GM18498 (cell line): ENCODE data around the gene INPP5F.

Experiments used
- ATAC-seq: cut with Tn5 transposase; IDR thresholded peaks from one replicate; pipeline ENCODE4 v1.9.1; 2021; ENCODE audit warnings: mild to moderate bottlenecking, moderate library complexity; ENCODE audit not compliant: unreplicated experiment

Gene INPP5F, protein sequence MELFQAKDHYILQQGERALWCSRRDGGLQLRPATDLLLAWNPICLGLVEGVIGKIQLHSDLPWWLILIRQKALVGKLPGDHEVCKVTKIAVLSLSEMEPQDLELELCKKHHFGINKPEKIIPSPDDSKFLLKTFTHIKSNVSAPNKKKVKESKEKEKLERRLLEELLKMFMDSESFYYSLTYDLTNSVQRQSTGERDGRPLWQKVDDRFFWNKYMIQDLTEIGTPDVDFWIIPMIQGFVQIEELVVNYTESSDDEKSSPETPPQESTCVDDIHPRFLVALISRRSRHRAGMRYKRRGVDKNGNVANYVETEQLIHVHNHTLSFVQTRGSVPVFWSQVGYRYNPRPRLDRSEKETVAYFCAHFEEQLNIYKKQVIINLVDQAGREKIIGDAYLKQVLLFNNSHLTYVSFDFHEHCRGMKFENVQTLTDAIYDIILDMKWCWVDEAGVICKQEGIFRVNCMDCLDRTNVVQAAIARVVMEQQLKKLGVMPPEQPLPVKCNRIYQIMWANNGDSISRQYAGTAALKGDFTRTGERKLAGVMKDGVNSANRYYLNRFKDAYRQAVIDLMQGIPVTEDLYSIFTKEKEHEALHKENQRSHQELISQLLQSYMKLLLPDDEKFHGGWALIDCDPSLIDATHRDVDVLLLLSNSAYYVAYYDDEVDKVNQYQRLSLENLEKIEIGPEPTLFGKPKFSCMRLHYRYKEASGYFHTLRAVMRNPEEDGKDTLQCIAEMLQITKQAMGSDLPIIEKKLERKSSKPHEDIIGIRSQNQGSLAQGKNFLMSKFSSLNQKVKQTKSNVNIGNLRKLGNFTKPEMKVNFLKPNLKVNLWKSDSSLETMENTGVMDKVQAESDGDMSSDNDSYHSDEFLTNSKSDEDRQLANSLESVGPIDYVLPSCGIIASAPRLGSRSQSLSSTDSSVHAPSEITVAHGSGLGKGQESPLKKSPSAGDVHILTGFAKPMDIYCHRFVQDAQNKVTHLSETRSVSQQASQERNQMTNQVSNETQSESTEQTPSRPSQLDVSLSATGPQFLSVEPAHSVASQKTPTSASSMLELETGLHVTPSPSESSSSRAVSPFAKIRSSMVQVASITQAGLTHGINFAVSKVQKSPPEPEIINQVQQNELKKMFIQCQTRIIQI

DNA sequence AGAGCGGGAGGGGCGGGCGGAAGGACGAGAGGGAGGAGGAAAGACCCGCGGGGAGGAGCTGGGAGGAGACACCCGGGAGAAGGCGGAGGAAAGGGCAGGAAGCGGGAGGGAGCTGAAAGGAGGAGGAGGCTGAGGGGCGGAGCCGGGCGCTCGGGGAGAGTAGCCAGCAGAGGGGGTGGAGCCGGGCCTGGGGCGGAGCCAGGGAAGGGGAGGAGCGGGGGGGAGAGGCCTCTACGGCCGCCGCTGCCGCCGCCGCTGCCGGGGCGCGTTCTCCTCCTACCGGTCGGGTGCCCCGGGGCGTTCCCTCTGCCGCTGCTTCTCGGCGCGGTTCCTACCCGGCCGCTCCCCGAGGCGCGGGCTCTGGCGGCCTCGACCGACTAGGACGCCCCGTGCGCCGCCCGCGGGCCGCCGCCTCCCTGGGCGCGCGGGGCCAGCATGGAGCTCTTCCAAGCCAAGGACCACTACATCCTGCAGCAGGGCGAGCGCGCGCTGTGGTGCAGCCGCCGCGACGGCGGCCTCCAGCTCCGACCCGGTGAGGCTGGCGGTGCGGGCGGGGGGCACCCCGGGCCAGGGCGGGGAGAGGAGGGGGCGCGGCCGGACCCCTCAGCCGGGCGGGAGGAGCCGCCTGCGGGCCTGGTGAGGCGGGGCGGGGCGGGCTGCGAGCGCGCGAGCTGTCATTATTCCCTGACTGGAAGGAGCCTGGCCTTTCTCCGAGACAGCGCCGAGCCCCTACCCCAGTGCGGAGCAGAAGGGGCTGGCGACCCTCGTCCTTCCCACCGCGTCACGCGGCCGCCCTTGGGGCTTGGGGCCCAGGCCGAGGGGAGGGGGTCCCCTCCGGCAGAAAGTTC lies at the start of gene INPP5F:
Gene INPP5F, plus strand, starts transcription at position 223 of the 848 bp plus-strand sequence. Its CDS starts 213 bp downstream, at position 436.
- peak; percentile 88 for ATAC-seq

DNA sequence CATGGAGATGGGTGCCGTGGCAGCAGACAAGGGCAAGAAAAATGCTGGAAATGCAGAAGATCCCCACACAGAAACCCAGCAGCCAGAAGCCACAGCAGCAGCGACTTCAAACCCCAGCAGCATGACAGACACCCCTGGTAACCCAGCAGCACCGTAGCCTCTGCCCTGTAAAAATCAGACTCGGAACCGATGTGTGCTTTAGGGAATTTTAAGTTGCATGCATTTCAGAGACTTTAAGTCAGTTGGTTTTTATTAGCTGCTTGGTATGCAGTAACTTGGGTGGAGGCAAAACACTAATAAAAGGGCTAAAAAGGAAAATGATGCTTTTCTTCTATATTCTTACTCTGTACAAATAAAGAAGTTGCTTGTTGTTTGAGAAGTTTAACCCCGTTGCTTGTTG lies 48.7 kb upstream of the INPP5F start:
- no peak for ATAC-seq

DNA sequence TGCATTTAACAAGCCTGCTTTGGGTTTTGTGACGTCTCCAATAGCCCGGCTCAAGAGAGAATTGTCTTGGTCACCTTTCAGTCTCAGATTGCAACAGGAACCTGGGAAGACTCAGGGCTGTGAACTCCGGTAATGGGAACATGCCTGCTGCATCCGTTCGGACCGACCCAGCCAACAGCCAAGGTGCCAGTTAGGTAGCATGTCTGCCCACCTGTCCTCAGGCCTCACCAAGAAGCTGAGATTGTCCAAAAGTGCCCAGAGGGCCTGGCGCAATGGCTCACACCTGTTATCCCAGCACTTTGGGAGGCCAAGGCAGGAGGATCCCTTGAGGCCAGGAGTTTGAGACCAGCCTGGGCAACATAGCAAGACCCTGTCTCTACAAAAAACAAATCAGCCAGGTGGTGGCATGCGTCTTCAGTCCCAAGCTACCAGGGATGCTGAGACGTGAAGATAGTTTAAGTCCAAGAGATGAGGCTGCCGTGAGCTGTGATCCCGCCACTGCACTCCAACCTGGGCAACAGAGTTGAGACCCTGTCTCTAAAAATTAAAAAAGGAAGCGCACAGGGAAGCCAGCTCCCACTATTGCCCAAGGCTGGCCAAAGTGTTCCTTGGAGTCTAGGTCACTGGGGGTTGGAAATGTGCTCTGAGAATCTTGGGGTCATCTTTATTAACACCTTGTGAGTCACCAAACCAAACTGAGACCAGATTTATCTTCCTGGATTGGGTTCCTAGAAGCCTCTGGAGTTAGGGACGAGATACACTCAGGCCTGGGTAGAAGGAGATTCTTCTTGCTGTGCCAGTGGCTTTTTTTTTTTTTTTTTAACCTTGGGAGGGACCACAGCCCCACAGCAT lies 47.7 kb upstream of the INPP5F start:
- no peak for ATAC-seq

DNA sequence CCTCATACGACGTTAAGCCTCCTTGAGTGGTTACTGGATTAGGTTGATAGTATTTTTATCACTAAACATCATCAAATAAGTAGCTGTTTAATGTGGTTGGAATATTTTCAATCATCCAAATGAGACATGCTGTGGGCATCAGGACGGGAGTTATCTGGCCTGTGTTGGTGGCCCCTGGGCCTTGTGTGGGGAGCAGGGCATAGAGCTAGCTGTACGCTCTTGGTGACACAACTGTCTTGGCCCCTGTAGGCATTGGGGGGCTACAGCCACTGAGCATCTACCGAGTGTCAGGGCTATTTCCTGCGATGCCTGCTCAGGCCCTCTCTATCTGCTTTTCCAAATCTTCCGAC lies 46.4 kb upstream of the INPP5F start:
- ATAC-seq = no peak

DNA sequence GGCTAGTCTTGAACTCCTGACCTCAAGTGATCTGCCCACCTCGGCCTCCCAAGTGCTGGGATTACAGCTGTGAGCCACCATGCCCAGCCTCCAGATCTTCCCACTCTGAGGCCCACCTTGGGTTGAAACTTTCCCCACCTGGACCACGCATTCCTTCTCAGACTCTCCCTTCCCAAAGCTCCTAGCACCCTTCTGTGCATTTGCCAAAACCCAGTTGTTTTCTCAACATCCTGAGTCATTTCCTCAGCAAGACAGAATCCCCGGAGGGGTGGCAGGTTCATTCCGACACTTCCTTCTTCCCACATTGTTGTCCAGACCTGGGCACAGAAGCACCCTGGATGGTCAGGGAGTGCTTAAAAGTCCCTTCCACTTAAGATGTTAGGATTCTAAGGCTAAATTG lies 45.8 kb upstream of the INPP5F start:
- no peak for ATAC-seq

DNA sequence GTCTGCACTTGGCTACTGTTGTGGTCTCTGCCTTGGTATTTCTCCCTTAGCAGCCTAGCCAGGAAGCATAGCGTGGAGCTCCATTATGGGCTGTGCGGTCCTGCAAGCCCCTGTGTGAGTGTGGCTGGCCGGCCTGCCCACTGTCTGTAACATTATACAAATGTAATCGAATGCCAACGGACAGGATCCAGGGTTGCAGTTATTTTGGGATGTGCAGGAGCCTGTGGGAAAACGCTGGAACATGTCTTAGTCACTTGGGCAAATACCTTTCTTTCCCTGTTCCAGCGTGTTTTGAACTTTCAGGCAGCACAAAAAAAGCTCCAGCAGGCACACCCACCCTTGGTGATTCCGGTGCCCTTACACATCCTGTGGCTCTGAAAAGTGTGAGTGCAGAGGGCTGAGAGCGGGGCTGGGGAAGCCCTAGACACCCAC lies 45.2 kb upstream of the INPP5F start:
- no peak for ATAC-seq

DNA sequence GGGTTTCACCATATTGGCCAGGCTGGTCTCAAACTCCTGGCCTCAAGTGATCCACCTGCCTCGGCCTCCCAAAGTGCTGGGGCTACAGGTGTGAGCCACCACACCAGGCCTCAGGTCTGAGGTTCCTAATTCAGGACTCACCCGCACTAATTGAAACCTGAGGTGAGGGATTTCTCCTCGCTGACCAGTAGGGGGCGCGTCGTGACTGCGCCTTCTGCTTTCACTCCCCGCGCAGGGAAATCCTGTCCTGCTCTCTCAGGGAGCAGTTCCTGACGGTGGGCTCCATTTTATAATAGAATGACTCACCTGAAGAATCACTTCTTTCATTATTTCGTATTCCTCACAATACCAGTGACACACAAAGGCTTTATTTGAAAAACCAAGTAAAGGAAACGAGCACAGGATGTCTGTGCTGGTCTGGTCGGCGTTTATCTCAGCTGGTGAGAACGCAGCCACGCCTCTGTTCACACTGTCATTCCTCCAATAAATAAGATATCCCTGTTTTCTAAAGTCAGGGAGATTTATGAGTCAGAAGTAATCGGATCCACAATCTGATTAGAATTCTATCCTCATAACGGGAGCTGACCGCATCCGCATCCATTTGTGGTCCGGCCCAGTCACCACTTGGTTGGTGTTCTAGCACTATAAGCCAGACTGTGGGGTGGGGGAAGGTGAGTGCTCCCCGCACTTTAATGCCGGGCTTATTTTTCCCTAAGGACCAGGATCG lies 39.2 kb upstream of the INPP5F start:
- peak; percentile 80 for ATAC-seq

DNA sequence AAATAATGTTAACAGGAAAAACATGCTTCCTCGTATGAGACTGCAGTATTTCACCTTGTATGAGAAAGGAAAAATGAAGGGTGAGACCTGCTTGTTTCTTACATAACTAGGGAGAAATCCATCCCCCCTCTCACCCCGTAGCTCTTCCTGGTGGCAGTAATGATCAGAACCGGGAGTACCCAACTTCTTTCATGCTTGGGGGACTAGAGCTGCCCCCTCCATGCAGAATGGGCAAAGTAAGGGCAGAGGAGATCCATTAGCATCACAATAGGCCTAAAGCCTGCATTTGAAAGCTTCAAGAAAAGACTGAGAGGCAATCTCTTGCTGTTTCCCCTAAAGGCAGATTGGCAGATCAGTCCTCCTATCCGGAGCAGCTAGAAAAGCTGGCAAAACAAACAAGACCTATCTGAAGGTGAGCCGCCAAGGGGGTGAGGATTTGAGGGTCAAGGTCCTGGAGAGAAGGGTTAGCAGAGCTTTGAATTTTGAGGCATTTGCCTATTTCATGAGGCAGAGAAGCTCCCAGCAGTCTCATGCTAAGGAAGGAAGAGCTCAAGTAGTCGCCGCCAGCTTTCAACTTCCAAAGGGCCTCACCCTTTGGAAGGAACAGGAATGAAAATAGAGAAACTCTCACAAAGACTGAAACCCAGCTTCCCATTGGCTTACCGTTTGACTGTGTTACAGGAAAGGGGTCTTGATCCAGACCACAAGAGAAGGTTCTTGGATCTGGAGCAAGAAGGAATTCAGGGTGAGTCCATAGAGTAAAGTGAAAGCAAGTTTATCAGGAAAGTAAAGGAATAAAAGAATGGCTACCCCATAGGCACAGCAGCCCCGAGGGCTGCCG lies 38.4 kb upstream of the INPP5F start:
- no peak for ATAC-seq

DNA sequence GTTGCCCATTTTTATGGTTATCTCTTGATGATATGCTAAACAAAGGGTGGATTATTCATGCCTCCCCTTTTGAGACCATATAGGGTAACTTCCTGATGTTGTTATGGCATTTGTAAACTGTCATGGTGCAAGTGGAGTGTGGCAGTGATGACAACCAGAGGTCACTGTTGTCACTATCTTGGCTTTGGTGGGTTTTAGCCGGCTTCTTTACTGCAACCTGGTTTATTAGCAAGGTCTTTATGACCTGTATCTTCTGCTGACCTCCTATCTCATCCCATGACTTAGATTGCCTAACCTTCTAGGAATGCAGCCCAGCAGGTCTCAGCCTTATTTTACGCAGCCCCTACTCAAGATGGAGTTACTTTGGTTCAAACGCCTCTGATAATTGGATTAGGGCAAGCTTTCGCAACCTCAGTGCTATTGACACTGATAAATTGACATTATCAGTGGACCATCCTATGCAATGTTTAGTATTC lies 37.8 kb upstream of the INPP5F start:
- no peak for ATAC-seq

DNA sequence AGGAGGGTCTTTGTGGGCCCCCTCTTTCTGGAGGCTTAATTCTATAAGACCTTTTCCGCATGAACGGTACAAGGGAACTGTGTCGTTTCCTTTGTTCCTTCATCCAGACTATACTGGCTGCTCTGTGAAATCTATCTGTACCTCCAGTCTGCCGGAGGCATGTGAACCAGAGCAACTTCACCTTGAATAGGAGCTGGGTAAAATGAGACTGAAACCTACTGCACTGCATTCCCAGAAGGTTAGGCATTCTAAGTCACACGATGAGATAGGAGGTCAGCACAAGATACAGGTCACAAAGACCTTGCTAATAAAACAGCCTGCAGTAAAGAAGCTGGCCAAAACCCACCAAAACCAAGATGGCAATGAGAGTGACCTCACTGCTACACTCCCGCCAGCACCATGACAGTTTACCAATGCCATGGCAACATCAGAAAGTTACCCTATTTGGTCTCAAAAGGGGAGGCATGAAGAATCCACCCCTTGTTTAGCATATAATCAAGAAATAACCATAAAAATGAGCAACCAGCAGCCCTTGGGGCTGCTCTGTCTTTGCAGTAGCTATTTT lies 36.8 kb upstream of the INPP5F start:
- ATAC-seq = no peak

DNA sequence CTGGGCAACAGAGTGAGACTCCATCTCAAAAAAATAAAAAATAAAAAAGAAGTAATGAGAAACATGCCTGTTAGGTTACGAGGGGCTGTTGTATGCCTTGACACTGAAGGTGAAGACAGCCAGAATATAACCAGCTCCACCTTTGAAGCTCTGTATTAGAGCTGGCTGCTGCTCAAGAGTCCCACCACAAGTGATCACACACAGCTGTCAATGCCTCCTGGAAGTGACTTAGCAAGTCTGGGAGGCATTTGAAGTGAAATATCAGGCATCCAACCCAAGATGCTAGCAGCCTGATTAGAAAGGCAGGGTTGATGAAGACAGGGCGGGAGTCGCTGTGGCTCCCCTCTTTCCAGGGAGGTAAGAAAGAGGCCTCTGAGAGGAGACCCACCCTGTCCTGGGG lies 34.1 kb upstream of the INPP5F start:
- ATAC-seq = no peak

DNA sequence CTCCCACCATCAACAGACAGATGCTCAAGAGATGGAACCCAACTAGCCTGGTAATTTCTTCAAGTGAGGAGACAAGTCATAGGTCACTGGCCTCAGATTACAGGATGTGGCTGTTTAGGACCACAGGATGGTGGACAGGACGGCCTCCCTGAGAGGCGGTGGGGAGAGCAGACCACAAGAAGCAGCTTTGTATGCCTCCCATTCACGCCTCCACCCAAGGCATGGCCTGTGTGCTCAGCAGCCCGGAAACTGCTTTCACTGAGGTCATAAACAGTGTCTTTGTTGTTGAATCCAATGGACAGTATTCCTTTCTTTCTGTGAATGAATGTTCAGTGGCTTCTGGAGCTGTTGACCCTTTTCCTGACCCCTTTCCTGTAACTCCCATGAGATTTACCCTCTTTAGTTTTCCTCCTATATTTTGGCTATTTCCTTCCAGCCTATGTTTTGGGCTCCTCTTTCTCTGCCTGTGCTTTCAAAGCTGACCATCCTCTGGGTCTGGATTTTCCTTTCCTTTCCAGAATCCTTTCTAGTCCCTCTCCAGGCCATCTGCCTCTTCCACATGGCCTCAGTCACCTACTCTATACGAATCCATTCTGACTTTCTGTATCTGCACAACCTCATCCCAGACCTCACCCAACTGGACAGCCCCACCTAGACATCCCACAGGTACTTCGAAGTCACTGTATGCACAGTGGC lies 32.4 kb upstream of the INPP5F start:
- no peak for ATAC-seq

DNA sequence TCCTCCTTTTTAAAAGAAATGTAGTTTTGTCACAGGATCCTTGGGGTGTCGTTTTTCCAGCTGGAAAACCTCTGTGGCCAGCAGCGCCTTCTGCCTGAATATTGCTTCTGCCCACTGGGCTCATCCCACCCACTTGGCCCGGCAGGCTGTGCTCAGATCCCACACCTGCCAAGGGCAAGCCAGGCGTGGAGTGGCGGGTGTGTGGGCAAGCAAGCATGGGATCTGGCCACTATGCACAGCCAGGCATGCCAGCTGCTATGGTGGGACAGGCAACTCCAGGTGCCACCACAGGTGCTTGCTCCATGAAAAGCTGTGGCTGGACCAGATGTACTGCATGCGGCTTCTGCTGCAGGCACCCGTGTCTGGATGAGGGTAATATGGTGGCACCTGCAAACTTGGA lies 31.2 kb upstream of the INPP5F start:
- ATAC-seq = no peak

DNA sequence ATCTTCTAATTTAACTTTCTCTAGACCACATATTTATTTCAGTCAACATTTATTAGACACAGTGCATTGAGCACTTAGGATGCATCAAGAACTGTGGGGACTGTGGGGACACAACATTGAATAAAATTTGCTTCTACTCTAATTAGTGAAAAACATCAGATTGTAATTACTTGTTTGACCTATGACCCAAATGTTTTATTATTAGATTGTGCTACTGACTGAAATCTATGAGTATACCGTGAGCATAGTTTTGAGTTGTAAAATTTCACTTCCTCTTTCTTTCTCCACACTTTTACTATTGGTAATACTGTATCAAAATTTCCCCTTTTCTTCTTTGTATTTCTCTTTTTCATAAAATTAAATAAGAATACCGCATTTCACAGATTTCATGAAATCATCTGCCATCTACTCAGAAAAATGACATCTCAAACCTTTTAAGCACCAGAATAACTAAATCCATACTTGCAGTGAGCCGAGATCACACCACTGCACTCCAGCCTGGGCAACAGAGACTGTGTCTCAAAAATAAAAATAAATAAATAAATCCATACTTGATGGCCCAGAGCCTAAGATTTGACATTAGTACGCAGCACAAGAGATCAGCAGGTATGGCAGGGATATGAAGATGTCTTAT lies 25.4 kb upstream of the INPP5F start:
- peak; percentile 46 for ATAC-seq

DNA sequence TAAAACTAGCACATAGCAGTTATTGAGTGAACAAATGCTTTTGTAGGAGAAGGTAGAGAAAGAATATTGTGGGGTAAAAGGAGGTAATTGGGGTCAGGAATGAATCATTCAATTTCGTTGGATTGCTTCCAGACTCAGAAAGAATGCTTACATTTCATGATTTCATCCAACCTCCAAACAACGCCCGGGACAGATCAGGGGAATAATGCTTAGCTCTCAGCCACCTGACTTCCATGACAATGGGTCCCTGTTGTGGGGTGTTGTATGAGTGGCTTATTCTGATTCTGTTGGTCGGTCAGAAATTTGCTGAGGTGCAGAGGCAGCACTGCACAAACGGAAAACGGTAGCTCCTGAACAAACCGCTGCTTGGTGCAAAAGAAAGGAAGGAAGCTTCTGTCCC lies 24.0 kb upstream of the INPP5F start:
- ATAC-seq = no peak

DNA sequence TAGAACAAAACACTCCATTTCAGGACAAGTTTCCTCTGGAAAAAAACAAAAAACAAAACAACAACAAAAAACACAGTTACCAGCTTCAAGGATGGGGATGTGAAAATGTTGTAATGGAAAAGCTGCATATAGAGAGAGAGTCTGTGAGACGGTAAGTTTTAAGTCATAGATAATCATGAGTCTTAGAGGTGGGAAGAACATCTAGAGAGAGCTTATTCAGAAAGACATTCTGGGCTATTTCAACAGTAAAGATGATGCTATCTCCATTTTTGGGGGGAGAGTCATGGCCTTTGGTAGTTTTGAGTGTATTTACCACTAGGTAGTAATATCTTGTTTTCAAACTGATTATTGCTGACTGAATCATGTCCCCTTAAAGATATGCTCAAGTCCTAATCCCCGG lies 23.3 kb upstream of the INPP5F start:
- no peak for ATAC-seq
